Keratinocyte (primary cell): ENCODE measurements around the gene KLF16.

ENCODE experiments used
- EZH2 ChIP-seq: IDR thresholded peaks from one replicate; pipeline ENCODE4 v1.6.1; 2012; ENCODE audit warnings: inconsistent platforms, mild to moderate bottlenecking, low read length, moderate library complexity
- TF ChIP-seq, protein P1 (sequence below), 3 experiments: IDR thresholded peaks in 1 of 3; conservative IDR thresholded peaks in 1 of 3; optimal IDR thresholded peaks in 1 of 3; 2 replicates in 2 of 3; 3 replicates in 1 of 3; pipeline versions ENCODE3 to v1.5.1; 2011; ENCODE audit warnings: low read length in 3 of 3, mild to moderate bottlenecking in 3 of 3, moderate library complexity in 2 of 3, control low read depth in 1 of 3, inconsistent platforms in 1 of 3; ENCODE audit not compliant: insufficient read depth in 2 of 3; ENCODE audit errors: extremely low read depth in 1 of 3

DNA sequence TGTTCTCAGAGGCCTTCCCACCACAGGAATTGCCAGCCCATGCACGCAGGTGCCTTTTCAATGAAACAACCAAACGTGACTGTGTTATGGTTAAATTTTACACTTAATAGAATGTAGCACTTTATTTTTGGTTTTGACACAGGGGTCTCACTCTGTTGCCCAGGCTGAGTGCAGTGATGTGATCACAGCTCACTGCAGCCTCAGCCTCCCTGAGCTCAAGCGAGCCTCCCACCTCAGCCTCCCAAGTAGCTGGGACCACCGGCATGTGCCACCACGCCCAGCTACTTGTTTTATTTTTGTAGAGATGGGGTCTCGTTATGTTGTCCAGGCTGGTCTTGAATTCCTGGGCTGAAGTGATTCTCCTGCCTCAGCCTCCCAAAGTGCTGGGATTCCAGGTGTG, 58.5 kb downstream of the KLF16 start:
- TF ChIP-seq, protein P1, sequence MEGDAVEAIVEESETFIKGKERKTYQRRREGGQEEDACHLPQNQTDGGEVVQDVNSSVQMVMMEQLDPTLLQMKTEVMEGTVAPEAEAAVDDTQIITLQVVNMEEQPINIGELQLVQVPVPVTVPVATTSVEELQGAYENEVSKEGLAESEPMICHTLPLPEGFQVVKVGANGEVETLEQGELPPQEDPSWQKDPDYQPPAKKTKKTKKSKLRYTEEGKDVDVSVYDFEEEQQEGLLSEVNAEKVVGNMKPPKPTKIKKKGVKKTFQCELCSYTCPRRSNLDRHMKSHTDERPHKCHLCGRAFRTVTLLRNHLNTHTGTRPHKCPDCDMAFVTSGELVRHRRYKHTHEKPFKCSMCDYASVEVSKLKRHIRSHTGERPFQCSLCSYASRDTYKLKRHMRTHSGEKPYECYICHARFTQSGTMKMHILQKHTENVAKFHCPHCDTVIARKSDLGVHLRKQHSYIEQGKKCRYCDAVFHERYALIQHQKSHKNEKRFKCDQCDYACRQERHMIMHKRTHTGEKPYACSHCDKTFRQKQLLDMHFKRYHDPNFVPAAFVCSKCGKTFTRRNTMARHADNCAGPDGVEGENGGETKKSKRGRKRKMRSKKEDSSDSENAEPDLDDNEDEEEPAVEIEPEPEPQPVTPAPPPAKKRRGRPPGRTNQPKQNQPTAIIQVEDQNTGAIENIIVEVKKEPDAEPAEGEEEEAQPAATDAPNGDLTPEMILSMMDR (optimal IDR thresholded peaks at IDR 0.05 in 1 of 3, IDR thresholded peaks at IDR 0.05 in 1 of 3, conservative IDR thresholded peaks at IDR 0.05 in 1 of 3; ENCODE audit: extremely low read depth in 1 of 3, insufficient read depth in 2 of 3, low read length in 3 of 3): no peak
- no peak for TF ChIP-seq EZH2
